CD14-positive monocyte (primary cell): ENCODE data around the gene CDK18. TPM values are rescaled to one million over a fixed set of nuclear protein-coding genes. Genes with fewer than 3 reads are reported as not detected.

Source experiments
- DNase-seq, 3 donors: peaks; one replicate each; pipeline ENCODE4 v3.0.0-alpha.2; 2011 to 2022
- H2AFZ ChIP-seq: 2 replicates; pipeline ENCODE4 v1.6.0; 2012; ENCODE audit warnings: mild to moderate bottlenecking, low read depth, low read length, inconsistent platforms; ENCODE audit not compliant: insufficient read depth, poor library complexity, severe bottlenecking
- H3K27ac ChIP-seq, 2 donors: 1 replicate in 1 of 2; 2 replicates in 1 of 2; pipeline ENCODE4 v1.5.1; 2012 to 2013; ENCODE audit warnings: low read length in 2 of 2, control low read depth in 1 of 2, inconsistent platforms in 1 of 2, low read depth in 1 of 2, mild to moderate bottlenecking in 1 of 2
- H3K27me3 ChIP-seq, 2 donors: one replicate each; pipeline versions ENCODE4 v1.6.0 to v1.6.1; 2011 to 2013; ENCODE audit warnings: low read length in 2 of 2; ENCODE audit not compliant: control insufficient read depth in 2 of 2, insufficient read depth in 2 of 2
- H3K36me3 ChIP-seq, 2 donors: replicated peaks in 1 of 2; 1 replicate in 1 of 2; 2 replicates in 1 of 2; pipeline versions ENCODE4 v1.5.1 to v1.6.1; 2012 to 2013; ENCODE audit warnings: low read length in 2 of 2, control low read depth in 1 of 2, inconsistent platforms in 1 of 2, mild to moderate bottlenecking in 1 of 2; ENCODE audit not compliant: insufficient read depth in 2 of 2, control insufficient read depth in 1 of 2
- H3K4me1 ChIP-seq, 2 donors: 1 replicate in 1 of 2; 2 replicates in 1 of 2; pipeline versions ENCODE4 v1.5.1 to v1.6.1; 2012 to 2013; ENCODE audit warnings: low read length in 2 of 2, control low read depth in 1 of 2, inconsistent platforms in 1 of 2, mild to moderate bottlenecking in 1 of 2, moderate library complexity in 1 of 2; ENCODE audit not compliant: insufficient read depth in 2 of 2, control insufficient read depth in 1 of 2
- H3K4me2 ChIP-seq: replicated peaks from 2 replicates; pipeline ENCODE3; 2012; ENCODE audit warnings: low read length, moderate library complexity, mild to moderate bottlenecking; ENCODE audit not compliant: poor library complexity, severe bottlenecking; ENCODE audit errors: extremely low read depth
- H3K4me3 ChIP-seq, 3 experiments: fragments of 200-600 bp in 1 of 3; sonication (generic) in 1 of 3; replicated peaks in 1 of 3; 1 replicate in 2 of 3; 2 replicates in 1 of 3; pipeline ENCODE4 v1.5.1; 2011 to 2013; ENCODE audit warnings: low read length in 3 of 3, mild to moderate bottlenecking in 3 of 3, control low read depth in 2 of 3, low read depth in 2 of 3, inconsistent platforms in 1 of 3, moderate library complexity in 1 of 3
- H3K79me2 ChIP-seq: 2 replicates; pipeline ENCODE4 v1.6.0; 2012; ENCODE audit warnings: mild to moderate bottlenecking, control low read depth, inconsistent platforms, low read length, moderate library complexity; ENCODE audit not compliant: insufficient read depth
- H3K9ac ChIP-seq: 2 replicates; pipeline ENCODE4 v1.6.0; 2017; ENCODE audit warnings: low read length, mild to moderate bottlenecking; ENCODE audit not compliant: insufficient read depth, poor library complexity, severe bottlenecking
- H3K9me3 ChIP-seq, 2 donors: replicated peaks in 1 of 2; 1 replicate in 1 of 2; 2 replicates in 1 of 2; pipeline versions ENCODE4 v1.5.1 to v1.6.1; 2012 to 2013; ENCODE audit warnings: low read length in 2 of 2, control low read depth in 1 of 2; ENCODE audit not compliant: control insufficient read depth in 1 of 2, insufficient read depth in 1 of 2
- H4K20me1 ChIP-seq: 2 replicates; pipeline ENCODE4 v1.6.0; 2012; ENCODE audit warnings: mild to moderate bottlenecking, low read length, control low read depth, moderate library complexity; ENCODE audit not compliant: insufficient read depth
- H3K27ac Mint-ChIP-seq, 7 donors: one replicate each; pipeline ENCODE4 v1.8.0; 2020; ENCODE audit warnings: mild to moderate bottlenecking in 7 of 7, mixed read lengths in 7 of 7, moderate library complexity in 6 of 7, inconsistent platforms in 2 of 7
- H3K27me3 Mint-ChIP-seq, 3 donors: one replicate each; pipeline ENCODE4 v1.8.0; 2021 to 2022; ENCODE audit warnings: low read depth in 3 of 3, mild to moderate bottlenecking in 3 of 3, mixed read lengths in 3 of 3, moderate library complexity in 3 of 3, inconsistent platforms in 1 of 3
- H3K36me3 Mint-ChIP-seq, 2 donors: one replicate each; pipeline ENCODE4 v1.8.0; 2020; ENCODE audit warnings: mixed read lengths in 2 of 2, inconsistent platforms in 1 of 2, mild to moderate bottlenecking in 1 of 2
- H3K4me1 Mint-ChIP-seq: one replicate; pipeline ENCODE4 v1.8.0; 2020; ENCODE audit warnings: mild to moderate bottlenecking, mixed read lengths
- H3K4me3 Mint-ChIP-seq, 2 donors: one replicate each; pipeline ENCODE4 v1.8.0; 2020; ENCODE audit warnings: mild to moderate bottlenecking in 2 of 2, mixed read lengths in 2 of 2, moderate library complexity in 1 of 2
- H3K9me3 Mint-ChIP-seq, 7 donors: one replicate each; pipeline ENCODE4 v1.8.0; 2020 to 2022; ENCODE audit warnings: mixed read lengths in 7 of 7, mild to moderate bottlenecking in 6 of 7, moderate library complexity in 6 of 7, inconsistent platforms in 2 of 7
- CTCF ChIP-seq: fragments of 200-600 bp; IDR thresholded peaks from one replicate; pipeline ENCODE4 v1.8.0; 2022; ENCODE audit warnings: antibody characterized with exemption, mild to moderate bottlenecking
- WGBS: methylation state at CpG from one replicate; pipeline ENCODE4 v1.1.5; 2013; ENCODE audit warnings: missing lambda C conversion rate; ENCODE audit not compliant: insufficient coverage; 5-methylcytosine and 5-hydroxymethylcytosine counted together
- intact Hi-C, 2 donors: fragments of 100-400 bp; cut with micrococcal nuclease; formaldehyde crosslinking; loops; one replicate each; pipeline versions ENCODE4 v1.15.0 to v1.15.1; 2023
- polyA plus RNA-seq, 3 donors: library from polyadenylated mRNA; depleted of rRNA in 1 of 3; unstranded in 2 of 3; stranded (reverse) in 1 of 3; fragments of 300-500 nt in 2 of 3; fragments of >200 nt in 1 of 3; fragmentation: Illumina TruSeq in 2 of 3; gene quantifications; 1 replicate in 2 of 3; 2 replicates in 1 of 3; pipeline ENCODE4 v1.2.3, GENCODE V29; 2012 to 2021

CDK18 gene
- polyA plus RNA-seq, 3 donors = 0.48 to 4.4 (median 0.66) TPM

- no peaks in the 10 kb centered on the region for H3K4me1 ChIP-seq
- H3K79me2 ChIP-seq = no peaks in the 10 kb centered on the region
- no peak for DNase-seq
- H3K4me2 ChIP-seq = no peak overlapping the region
- WGBS = 89% methylated on average over 11 of the region's 16 CpGs
- intact Hi-C loops = loop anchor here (10.0 kb wide), 3 partner anchors 111 to 249 kb away; partner anchors contain the start of gene ELK4 (in 1 of the 2)
- no peaks in the 10 kb centered on the region for H3K27me3 ChIP-seq
- no peak for TF ChIP-seq CTCF
- H4K20me1 ChIP-seq = no peaks in the 10 kb centered on the region
- H3K36me3 Mint-ChIP-seq = no peaks in the 10 kb centered on the region
- H3K4me3 ChIP-seq = no peak overlapping the region
- no peak overlapping the region for H3K27ac Mint-ChIP-seq
- H3K9me3 ChIP-seq = no peaks in the 10 kb centered on the region
- peaks cover 3% of the 10 kb centered on the region for H3K4me1 Mint-ChIP-seq
- no peak overlapping the region for H3K9ac ChIP-seq
- H3K27ac ChIP-seq = no peak overlapping the region
- no peak overlapping the region for H2AFZ ChIP-seq
- peaks cover 1 to 3% (median 1%) of the 10 kb centered on the region in 3 donors for H3K27me3 Mint-ChIP-seq
- H3K4me3 Mint-ChIP-seq = no peak overlapping the region
- no peaks in the 10 kb centered on the region for H3K36me3 ChIP-seq
- H3K9me3 Mint-ChIP-seq = peaks cover 0 to 2% (median 0%) of the 10 kb centered on the region in 7 donors
These were observed 18.9 kb downstream of the CDK18 start for GRCh38 chr1:205523261-205523890.

- H3K36me3 ChIP-seq = no peaks in the 10 kb centered on the region
- Mint-ChIP-seq H3K27ac (no peak overlapping the region), H3K4me3 (no peak overlapping the region), H3K36me3 (no peaks in the 10 kb centered on the region), H3K9me3 (peaks cover 0 to 2% (median 0%) of the 10 kb centered on the region in 7 donors), H3K4me1 (peaks cover 4% of the 10 kb centered on the region), H3K27me3 (peaks cover 1 to 3% (median 2%) of the 10 kb centered on the region in 3 donors)
- WGBS = 75% methylated on average over 13 of the region's 16 CpGs
- TF ChIP-seq CTCF = peak; percentile 90
- H3K27ac ChIP-seq = no peak overlapping the region
- no peaks in the 10 kb centered on the region for H3K79me2 ChIP-seq
- no peak overlapping the region for H2AFZ ChIP-seq
- H3K4me1 ChIP-seq = peaks cover 3 to 5% of the 10 kb centered on the region in 2 donors
- no peak overlapping the region for H3K4me3 ChIP-seq
- no peak overlapping the region for H3K9ac ChIP-seq
- intact Hi-C loops = loop anchor here (1.0 to 10.0 kb wide), 6 partner anchors 36 to 249 kb away; partner anchors contain the start of gene ELK4 (in 1 of the 2)
- H3K4me2 ChIP-seq = no peak overlapping the region
- no peaks in the 10 kb centered on the region for H4K20me1 ChIP-seq
- peak; percentile 42 to 61 (median 61) for DNase-seq
- H3K9me3 ChIP-seq = no peaks in the 10 kb centered on the region
- H3K27me3 ChIP-seq = no peaks in the 10 kb centered on the region
These were observed 19.7 kb downstream of the CDK18 start for GRCh38 chr1:205523891-205524793.
